ENCODE results near the gene PHACTR3.
"Not testable (repeated sequence)": the region's sequence is repeated elsewhere in the genome, so short reads cannot be mapped to it uniquely, and the experiment has no call there.

The PHACTR3 gene

GRCh38 chr20:59863058-59863457 lies 258.7 kb downstream of the PHACTR3 start:
- DNase-seq (ENCODE audit: low read depth) = no peak

- DNase-seq (ENCODE audit: low read depth) = no peak
These were observed 260.4 kb downstream of the PHACTR3 start for GRCh38 chr20:59864726-59865125.

- DNase-seq (ENCODE audit: low read depth) = no peak
These were observed 262.0 kb downstream of the PHACTR3 start for GRCh38 chr20:59866338-59866737.

- DNase-seq (ENCODE audit: low read depth) = no peak
These were observed 266.8 kb downstream of the PHACTR3 start for GRCh38 chr20:59871096-59871495.

DNA sequence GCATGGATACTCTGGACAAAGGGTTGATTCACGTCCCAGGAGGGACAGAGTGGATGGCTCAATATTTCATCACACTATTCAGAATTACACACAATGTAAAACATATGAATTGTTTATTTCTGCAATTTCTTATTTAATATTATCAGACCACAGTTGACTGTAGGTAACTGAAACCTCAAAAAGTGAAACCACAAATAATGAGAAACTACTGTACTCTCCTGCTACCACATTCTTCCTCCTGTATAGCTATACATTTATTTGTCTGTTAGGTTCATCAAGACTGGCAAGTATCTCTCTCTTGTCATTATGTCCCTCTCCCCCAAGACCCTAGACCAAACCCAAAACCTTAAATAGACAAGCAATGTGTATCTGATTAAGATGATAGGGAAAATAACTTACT lies 269.1 kb downstream of the PHACTR3 start:
- no peak for DNase-seq (ENCODE audit: low read depth)

DNA sequence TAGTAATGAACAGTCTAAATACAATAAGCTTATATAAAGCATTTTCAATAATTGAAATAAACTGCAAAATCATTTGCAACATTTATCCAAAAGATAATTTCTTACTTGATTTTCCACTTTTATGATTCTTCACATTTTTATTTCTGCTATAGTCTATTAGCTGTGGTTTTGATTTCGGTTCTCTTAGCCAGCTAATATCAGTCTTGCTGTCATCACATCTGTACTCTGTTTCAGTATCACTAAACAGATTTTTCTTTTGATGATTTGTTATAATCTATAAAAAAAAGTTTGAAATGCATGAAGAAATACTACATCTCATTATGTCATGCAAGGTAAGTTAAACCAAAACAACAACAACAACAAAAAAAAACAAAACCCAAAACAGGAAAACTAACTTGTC lies 275.9 kb downstream of the PHACTR3 start:
- no peak for DNase-seq (ENCODE audit: low read depth)

- DNase-seq (ENCODE audit: low read depth) = no peak
These were observed 280.2 kb downstream of the PHACTR3 start for GRCh38 chr20:59884494-59884893.

GRCh38 chr20:59888050-59888449 lies 283.7 kb downstream of the PHACTR3 start:
- no peak for DNase-seq (ENCODE audit: low read depth)

DNA sequence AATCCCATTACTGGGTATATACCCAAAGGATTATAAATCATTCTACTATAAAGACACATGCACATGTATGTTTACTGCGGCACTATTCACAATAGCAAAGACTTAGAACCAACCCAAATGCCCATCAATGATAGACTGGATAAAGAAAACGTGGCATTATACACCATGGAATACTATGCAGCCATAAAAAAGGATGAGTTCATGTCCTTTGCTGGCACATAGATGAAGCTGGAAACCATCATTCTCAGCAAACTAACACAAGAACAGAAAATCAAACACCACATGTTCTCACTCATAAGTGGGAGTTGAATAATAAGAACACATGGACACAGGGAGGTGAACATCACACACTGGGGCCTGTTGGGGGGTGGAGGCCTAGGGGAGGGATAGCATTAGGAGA lies 285.7 kb downstream of the PHACTR3 start:
- not testable (repeated sequence) for DNase-seq (ENCODE audit: low read depth)

DNA sequence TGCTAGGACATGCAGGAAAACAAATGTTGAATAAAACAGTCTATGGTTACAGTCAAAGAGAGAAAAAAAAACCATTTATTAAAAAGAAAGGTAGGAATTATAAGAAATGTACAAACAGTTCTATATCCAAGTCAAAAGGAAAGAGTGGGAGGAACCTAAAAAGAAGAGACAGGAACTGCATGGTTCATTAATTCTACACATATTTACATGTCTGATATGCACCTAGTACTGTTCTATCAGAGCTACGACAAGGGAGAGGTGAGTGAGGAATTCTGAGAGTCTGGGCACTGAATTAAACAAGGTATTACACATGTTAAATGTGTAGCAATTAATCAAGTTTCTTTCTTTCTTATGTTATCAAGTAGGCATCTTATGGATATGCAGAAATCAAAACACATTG lies 287.2 kb downstream of the PHACTR3 start:
- DNase-seq (ENCODE audit: low read depth) = no peak

DNA sequence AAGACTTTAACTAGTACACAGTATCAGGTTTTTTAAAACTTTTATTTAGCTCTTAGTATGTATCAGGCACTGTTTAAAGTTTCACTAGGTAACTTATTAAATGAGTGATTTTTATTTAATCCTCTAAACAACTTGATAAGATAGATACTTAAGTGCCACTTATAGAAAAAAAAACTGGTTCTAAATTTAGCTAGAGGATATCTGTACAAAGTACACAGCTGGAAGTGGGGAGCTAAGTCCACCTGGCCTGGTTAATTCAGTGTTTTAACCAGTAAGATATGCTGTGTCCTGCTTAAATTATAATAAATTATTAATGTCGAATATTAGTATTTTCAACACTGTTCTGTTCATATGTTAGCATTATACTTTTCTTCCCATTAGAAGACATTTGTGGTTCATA lies 291.6 kb downstream of the PHACTR3 start:
- no peak for DNase-seq (ENCODE audit: low read depth)

Measured in iris pigment epithelial cell (primary cell).